ENCODE results near the gene MAP7D3.

Gene MAP7D3

DNA sequence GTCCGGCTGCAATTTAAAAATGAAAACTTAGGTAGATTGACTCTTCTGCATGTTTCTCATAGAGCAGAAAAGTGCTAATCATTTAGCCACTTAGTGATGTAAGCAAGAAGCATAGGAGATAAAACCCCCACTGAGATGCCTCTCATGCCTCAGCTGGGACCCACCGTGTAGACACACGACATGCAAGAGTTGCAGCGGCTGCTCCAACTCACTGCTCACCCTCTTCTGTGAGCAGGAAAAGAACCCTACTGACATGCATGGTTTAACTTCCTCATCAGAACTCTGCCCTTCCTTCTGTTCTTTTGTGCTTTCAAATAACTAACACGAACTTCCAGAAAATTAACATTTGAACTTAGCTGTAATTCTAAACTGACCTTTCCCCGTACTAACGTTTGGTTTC, 41.0 kb downstream of the MAP7D3 start:
- no peak for DNase-seq (ENCODE audit: low read depth)
- no peak overlapping the region for H3K4me3 ChIP-seq (ENCODE audit: low read depth, low read length)

DNA sequence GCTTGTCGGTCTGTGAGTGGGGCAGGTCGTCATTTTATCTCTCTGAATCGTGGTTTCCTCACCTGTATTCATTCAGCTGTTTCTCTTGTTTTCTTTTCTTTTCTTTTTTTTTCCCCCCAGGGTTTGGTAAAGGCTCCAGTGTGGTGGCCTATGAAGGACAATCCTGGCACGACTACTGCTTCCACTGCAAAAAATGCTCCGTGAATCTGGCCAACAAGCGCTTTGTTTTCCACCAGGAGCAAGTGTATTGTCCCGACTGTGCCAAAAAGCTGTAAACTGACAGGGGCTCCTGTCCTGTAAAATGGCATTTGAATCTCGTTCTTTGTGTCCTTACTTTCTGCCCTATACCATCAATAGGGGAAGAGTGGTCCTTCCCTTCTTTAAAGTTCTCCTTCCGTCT, 41.4 kb downstream of the MAP7D3 start:
- DNase-seq (ENCODE audit: low read depth), result no peak
- H3K4me3 ChIP-seq (ENCODE audit: low read depth, low read length), result no peak overlapping the region

DNA sequence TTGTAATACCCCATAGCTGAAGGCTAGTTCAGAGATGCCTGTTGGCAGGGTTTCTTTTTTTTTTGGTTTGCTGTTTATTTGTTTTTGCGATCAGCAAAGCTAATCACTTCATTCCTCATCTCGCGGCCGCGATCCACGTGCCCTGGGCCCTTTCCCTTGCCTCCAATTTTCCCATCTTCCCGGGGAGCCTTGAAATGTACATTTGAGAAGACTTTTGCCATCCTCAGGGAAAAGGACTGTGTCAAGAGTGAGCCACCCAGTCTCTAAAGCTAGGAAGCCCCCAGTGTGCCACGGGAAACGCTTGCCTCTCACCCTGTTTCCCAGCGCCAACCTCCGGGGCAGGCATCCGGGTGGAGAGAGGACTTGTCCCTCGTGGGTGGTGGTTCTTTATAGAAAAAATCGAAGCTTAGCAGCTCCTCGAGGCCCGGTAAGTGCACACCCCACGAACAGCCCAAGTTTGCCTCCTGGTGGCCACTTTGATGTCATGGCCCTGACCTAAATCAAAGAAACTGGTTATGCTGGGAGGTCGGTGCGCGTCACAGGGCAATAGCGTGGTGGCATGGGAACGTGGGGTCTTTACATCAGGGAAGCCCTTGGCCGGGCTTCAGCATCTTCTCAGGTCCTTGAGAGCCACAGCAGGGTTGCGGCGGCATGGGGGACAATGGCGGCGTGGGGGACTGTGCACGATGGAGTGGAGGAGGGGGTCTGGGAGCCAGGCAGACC, 42.0 kb downstream of the MAP7D3 start:
- no peak for DNase-seq (ENCODE audit: low read depth)

DNA sequence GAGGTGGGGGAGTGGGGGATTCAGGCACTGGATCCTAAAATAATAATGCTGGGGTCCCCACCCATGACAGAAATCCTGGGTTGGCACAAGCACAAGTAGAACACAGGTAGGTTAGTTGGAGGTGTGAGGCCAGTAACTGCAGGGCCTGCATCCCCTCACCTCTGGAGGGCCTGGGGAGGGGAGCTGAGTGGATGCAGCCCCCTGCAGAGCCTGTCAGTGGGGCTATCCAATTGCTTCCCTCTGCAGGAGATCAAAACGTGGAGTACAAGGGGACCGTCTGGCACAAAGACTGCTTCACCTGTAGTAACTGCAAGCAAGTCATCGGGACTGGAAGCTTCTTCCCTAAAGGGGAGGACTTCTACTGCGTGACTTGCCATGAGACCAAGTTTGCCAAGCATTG, 43.7 kb downstream of the MAP7D3 start:
- no peak for DNase-seq (ENCODE audit: low read depth)
- no peak overlapping the region for H3K4me3 ChIP-seq (ENCODE audit: low read depth, low read length)

More for the DNA sequence above, 42.0 kb downstream of the MAP7D3 start:
- H3K4me3 ChIP-seq (ENCODE audit: low read depth, low read length), result no peak overlapping the region

DNA sequence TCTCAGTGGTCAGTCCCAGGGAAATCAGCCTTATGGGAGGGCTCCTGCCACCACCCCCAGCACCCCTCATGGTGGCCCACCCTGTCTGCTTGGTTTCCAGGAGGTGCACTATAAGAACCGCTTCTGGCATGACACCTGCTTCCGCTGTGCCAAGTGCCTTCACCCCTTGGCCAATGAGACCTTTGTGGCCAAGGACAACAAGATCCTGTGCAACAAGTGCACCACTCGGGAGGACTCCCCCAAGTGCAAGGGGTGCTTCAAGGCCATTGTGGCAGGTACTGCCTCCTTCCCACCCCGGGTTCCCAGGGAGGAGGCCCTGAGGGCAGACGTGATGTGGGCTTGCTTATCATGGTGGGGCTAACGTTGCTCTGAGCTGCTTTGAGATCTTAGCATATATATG, 44.3 kb downstream of the MAP7D3 start:
- no peak overlapping the region for H3K4me3 ChIP-seq (ENCODE audit: low read depth, low read length)
- DNase-seq (ENCODE audit: low read depth), result no peak

DNA sequence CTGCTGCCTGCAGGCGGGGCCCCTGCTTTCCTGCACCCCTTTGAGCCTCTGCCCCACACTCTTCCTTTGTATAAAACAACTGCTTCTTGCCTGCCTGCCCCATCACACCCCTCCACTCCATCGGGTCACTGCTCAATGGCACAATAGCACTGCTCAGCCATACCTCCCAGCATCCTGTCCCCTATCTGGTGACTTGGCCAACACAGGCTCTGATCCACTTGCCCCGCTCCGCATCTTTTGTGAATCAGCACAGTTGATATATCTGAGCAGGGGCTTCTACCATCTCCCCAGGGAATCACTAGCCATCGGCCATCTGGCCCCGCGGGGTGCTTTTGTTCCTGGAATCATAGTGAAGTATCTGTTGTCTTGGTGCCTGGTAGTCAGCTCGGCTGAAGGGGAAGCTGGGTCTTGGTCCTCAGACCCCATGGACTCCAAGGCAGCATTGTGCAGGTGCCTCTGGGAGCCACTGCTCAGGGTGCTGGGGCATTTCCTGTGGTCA, 45.3 kb downstream of the MAP7D3 start:
- H3K4me3 ChIP-seq (ENCODE audit: low read depth, low read length), result no peak overlapping the region
- no peak for DNase-seq (ENCODE audit: low read depth)

DNA sequence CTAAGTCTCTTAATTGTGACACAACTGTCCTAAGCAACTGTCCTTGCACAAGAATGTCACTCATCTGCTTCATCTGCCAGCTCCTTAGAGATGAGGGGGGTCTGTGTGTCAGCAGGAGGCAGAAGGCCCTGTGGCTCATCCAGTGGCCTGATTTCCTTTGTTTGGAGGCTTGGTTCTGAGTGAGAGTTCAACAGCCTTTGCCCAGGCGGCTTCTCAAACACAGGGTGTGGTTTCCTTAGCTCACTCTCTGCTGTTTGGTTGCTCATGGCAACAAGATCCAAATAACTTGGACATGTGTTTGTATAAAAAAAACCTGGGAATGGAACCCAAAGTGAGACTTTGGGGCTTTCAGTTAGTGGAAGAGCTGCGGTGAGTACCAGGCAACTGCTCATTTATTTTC, 46.6 kb downstream of the MAP7D3 start:
- no peak for DNase-seq (ENCODE audit: low read depth)
- no peak overlapping the region for H3K4me3 ChIP-seq (ENCODE audit: low read depth, low read length)

DNA sequence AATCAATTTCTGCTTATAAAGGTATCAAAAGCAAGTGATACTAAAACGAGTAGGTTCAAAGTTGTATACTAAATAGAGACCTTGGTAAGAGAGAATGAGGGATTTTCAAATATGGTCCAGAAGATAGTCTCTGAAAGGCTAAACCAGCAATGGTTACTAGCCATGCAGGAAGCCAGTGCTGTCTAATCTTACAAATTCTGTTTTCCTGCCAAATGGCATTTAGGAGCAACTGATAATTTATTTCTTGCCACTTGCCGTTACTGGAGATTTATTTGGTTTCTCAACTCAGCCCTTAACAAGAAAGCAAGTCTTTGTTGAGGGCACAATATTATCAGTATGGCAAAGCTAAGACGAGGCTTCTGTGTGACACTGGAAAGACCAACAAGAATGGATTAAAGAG, 47.2 kb downstream of the MAP7D3 start:
- no peak overlapping the region for H3K4me3 ChIP-seq (ENCODE audit: low read depth, low read length)
- no peak for DNase-seq (ENCODE audit: low read depth)

DNA sequence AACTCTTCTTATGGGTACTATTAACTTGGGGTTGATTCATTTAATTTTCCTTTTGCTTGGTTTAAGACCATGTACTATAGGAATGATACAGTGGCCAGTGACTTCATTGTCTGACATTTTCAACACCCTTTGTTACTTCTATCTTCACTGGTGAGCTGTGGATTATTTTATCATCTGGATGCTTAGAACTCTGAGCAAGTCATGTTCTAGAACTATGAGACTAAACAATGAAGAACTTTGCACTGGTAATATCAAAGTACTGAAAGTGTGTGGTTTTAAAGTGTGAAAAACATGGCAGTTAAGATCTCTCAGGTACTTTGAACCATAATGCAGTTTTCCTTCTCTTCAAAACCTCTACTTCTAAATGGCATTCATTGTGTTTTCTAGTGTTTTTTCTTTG, 47.8 kb downstream of the MAP7D3 start:
- no peak overlapping the region for H3K4me3 ChIP-seq (ENCODE audit: low read depth, low read length)
- DNase-seq (ENCODE audit: low read depth), result no peak

DNA sequence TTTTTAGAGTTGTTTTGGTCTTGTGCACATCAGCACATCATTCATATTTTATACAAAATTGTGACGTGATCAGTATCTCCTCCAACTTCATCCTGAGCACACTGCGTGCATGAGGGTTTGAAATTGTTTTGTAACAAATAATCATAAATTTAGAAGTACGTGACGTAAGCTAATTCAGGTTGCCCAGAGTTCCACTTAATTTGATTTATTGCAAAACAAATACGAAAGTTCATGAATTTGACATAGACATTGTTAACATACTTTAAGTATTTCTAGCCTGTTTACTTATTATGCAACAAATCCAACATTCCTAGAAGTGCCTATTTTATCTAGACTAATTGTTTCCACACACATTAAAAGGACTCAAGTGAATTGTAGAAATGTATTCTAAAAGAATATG, 48.3 kb downstream of the MAP7D3 start:
- no peak overlapping the region for H3K4me3 ChIP-seq (ENCODE audit: low read depth, low read length)
- DNase-seq (ENCODE audit: low read depth), result no peak

DNA sequence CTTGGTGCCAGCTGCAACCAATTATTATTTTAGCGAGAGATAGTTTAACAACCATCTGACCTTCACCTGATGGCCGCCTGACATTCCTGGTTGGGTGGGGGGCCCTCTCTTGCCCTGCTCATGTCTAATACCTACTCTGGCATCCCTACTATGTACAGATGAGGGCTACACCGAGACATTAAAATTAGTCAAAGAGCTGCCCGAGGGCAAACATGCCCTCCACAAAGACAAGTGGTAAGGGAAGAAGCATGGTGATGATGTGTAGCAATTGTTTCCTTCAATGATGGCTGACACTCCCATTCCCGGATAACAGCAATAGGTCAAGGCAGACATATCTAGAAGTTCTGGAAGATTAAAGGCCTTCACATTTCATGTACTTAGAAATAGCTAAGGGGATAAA, 49.6 kb downstream of the MAP7D3 start:
- no peak for DNase-seq (ENCODE audit: low read depth)
- no peak overlapping the region for H3K4me3 ChIP-seq (ENCODE audit: low read depth, low read length)

DNA sequence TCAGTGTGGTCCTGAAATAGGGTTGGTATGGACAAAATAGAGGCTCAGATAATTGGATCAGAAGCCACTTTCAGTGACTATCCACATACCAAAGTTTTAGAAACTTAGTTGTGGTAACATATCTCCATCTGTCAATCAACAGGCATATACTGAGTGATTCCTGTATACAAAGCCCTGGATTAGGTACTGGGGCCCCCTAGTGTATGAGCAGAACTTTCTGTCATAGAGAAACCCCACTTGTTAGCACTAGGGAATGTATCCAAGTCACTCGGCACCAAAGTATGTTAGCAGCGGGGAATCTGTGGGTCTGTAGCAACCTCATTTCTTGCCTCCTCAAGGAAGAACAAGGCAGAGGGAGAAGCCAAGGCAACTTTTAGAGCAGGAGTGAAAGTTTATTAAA, 50.7 kb downstream of the MAP7D3 start:
- no peak overlapping the region for H3K4me3 ChIP-seq (ENCODE audit: low read depth, low read length)
- no peak for DNase-seq (ENCODE audit: low read depth)

DNA sequence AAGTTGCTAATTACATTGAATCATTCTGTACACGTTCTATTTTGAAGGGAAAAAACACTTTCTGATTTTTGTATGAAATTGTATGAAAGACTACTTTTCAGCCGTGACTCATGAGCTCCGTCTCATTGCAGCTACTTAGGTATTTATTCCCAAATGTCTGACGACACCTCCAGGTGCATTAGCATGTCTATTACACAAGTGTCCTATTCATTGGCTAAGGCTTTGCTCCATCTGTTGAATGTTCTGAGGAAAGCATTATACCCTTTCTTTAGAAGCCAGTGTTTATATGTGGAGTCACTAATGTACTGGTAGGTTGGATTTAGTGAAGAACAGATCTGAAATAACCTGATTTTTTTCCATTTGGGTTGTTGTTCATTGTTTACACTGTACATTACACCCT, 51.8 kb downstream of the MAP7D3 start:
- DNase-seq (ENCODE audit: low read depth), result no peak
- H3K4me3 ChIP-seq (ENCODE audit: low read depth, low read length), result no peak overlapping the region

DNA sequence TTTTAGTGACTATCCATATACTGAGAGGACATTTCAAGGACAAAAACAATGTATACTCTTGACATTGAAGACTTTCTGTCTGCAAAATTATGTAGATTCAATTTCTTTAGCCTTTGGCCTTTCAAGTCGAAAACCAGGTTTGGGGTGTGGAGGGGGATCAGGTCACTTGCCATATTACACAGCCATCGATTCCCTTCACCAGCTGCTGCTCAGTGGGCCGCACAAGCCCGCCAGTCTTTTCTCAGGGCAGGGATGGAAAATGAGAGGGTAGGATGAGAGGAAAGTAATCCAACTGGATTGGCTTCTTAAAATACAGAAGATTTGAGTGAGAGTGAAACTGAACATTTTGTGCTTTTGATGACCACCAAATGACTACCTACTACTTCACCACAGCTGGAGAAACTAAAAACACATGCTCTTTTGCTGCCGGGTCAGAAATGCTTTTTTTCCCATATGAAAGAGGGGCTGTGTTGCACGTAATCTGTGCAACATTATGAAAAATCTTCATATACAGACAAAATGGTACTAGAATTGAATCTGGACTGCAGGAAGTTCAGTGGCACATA, 52.4 kb downstream of the MAP7D3 start:
- no peak overlapping the region for H3K4me3 ChIP-seq (ENCODE audit: low read depth, low read length)
- DNase-seq (ENCODE audit: low read depth), result no peak

DNA sequence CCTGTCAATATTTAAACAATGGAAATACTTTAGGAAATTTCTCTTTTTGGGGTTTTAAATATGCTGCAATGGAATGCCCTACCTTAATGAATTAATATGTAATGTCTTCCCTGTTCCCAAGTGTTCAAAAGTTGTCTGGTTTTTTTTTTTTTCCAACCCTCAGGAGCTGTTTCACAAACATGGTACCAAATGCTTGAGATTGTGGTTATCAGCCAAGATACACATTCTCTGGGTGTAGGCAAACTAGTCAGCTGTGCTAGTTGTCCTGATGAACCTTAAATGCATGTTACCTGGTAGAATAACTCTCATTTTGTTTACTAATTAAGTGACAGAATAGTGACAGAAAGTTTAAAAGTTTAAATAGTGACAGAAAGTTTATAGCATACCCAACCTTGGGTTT, 53.2 kb downstream of the MAP7D3 start:
- no peak overlapping the region for H3K4me3 ChIP-seq (ENCODE audit: low read depth, low read length)
- DNase-seq (ENCODE audit: low read depth), result no peak

DNA sequence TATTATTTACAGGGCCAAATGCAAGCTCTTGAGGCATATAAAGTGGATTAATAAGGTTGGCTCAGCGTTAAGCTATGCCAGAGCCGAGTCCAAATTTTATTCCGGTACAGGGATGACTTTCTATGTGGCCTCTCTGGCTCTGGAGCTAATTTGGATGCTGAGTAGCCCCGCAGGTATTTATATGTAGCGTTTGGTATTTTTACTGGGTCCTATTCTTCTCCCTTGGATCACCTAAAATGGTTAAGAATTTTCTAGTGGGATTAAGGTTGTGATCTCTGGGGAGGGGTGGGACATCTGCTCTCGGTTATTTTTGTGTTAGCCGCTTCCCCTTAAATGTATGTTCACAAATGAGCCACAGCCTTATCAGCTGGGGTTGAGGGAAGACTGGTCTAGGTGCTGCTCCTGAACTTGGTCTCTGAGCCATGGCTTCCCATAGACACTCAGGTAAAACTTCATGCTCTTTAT, 54.5 kb downstream of the MAP7D3 start:
- H3K4me3 ChIP-seq (ENCODE audit: low read depth, low read length), result no peak overlapping the region
- no peak for DNase-seq (ENCODE audit: low read depth)

DNA sequence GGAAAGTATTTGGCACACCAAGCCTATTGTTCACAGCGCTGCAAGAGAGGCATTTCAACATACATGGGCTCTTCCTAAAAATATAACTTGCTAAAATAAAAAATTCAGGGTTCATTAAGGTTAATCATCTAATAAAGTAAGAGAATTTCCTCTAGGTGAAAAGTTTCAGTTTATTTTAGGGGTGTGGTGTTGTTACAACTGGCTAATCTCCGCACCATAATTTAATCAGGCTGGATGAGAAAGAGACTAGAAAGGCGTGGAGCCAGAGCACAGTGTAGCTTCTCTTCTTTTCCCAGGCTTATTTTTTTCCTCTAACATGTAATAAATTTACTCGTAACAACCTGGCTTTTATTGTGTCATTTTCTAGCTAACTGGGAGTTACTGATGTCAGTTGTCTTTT, 56.0 kb downstream of the MAP7D3 start:
- DNase-seq (ENCODE audit: low read depth), result no peak
- no peak overlapping the region for H3K4me3 ChIP-seq (ENCODE audit: low read depth, low read length)

DNA sequence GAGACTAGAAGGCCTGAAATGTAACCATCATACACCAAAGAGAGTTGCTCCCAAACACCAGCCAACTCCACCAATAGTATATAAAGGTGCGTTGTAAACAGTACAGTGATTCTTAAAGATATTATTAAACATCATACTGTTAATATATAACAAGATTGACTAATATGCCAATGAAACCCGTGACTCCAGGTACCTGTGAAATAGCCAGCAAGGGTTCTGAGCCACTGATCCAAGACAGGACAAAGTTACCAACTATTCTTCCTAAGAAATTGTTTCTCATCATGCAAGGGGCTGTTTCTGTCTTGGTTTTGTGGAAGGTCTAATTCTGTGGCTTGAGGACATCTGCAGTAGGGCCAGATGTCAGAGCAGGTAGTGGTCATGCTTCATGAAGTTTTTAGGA, 56.7 kb downstream of the MAP7D3 start:
- H3K4me3 ChIP-seq (ENCODE audit: low read depth, low read length), result no peak overlapping the region
- no peak for DNase-seq (ENCODE audit: low read depth)

DNA sequence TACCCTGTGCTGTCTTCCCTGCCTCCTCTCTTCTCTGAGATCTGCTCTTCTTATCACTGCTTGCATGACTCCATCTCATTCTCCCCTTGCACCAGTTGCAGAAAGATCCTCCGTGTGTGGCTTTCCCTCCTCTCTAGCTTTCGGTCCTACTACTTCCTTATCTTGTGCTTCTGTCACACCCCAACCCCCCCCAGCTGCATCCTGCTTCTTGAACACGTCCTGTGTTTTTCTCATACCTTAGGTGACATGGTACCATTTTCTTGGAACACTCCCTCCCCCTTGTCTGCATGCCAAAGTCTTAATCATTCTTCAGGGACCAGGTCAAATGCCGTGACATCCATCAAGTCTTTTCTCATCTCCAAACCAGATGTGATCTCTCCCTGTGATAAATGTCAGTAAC, 57.4 kb downstream of the MAP7D3 start:
- no peak for DNase-seq (ENCODE audit: low read depth)

DNA sequence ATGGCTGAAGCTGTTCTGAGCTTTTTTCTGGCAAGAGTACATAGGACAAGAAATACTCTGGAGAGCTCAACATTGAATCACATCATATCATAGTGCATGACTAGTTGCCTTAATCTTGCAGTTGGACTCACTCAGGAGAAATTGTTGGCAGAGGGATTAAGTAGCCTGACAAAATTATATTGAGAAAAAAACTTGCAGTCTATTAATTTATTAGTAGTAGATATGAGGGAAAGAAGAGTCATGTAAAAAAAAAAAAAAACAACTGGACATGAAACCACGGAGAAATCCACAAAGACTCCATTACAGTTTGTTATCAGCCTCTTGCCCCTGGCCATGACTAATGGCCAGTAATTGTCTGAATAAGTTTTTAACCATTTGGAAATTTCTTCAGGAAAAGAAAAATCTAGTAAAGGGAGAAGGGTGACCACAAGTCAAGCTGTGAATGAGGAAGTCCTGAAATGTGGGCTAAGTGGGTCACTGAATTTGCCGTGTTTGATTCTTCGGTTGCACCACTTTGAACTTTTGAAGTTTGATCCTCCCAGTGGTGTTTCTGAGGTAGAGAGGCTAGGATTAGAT, 58.3 kb downstream of the MAP7D3 start:
- H3K4me3 ChIP-seq (ENCODE audit: low read depth, low read length), result no peak overlapping the region
- no peak for DNase-seq (ENCODE audit: low read depth)

More for the DNA sequence above, 57.4 kb downstream of the MAP7D3 start:
- no peak overlapping the region for H3K4me3 ChIP-seq (ENCODE audit: low read depth, low read length)

DNA sequence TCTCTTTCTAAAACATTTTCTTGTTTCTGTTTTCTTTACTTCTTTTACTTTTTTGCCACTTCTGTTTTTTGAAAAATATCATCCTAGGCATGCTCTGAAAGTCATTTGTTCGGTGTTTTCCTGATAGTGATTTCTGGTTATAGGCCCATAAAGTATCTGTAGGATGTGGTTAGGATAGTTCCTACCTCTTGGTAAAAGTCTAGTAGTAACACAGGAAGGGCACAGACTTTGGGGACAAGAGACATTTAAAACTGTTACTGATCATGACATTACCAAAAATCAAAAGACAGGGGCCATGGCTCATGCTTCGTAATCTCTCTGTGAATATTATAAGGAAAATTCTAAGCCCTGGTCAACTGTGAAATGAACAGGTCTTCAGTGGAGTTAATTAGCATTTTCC, 59.1 kb downstream of the MAP7D3 start:
- DNase-seq (ENCODE audit: low read depth), result no peak
- no peak overlapping the region for H3K4me3 ChIP-seq (ENCODE audit: low read depth, low read length)

Measured in skeletal muscle cell (primary cell).